HG03139 (cell line): ENCODE results near the gene MYMK.
"Not testable (repeated sequence)": the region's sequence is repeated elsewhere in the genome, so short reads cannot be mapped to it uniquely, and the experiment has no call there.

ENCODE experiments used
- ATAC-seq: cut with Tn5 transposase; IDR thresholded peaks from one replicate; pipeline ENCODE4 v1.9.1; 2021; ENCODE audit not compliant: unreplicated experiment

The MYMK gene, protein sequence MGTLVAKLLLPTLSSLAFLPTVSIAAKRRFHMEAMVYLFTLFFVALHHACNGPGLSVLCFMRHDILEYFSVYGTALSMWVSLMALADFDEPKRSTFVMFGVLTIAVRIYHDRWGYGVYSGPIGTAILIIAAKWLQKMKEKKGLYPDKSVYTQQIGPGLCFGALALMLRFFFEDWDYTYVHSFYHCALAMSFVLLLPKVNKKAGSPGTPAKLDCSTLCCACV

DNA sequence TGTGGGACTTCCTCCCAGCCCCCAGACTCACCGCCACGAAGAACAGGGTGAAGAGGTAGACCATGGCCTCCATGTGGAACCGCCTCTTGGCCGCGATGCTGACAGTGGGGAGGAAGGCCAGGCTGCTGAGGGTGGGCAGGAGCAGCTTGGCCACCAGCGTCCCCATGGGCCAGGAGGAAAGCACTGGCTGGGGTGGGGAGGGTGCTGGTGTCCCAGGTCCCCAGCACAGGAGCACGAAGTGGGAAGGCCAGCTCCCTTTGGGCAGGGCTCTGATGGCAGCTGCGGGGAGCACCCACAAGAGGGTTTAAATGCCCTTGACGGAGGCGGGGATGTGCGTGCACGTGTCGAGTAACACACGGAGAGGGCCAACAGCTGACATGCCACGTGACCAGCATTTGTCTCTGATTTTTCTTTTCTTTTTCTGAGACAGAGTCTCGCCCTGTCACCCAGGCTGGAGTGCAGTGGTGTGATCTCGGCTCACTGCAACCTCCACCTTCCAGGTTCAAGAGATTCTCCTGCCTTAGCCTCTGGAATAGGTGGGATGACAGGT is at the start of gene MYMK:
MYMK (minus strand) TSS at position 281 of the 550 bp plus-strand sequence; CDS start at position 166, 115 bp downstream.
- no peak for ATAC-seq

DNA sequence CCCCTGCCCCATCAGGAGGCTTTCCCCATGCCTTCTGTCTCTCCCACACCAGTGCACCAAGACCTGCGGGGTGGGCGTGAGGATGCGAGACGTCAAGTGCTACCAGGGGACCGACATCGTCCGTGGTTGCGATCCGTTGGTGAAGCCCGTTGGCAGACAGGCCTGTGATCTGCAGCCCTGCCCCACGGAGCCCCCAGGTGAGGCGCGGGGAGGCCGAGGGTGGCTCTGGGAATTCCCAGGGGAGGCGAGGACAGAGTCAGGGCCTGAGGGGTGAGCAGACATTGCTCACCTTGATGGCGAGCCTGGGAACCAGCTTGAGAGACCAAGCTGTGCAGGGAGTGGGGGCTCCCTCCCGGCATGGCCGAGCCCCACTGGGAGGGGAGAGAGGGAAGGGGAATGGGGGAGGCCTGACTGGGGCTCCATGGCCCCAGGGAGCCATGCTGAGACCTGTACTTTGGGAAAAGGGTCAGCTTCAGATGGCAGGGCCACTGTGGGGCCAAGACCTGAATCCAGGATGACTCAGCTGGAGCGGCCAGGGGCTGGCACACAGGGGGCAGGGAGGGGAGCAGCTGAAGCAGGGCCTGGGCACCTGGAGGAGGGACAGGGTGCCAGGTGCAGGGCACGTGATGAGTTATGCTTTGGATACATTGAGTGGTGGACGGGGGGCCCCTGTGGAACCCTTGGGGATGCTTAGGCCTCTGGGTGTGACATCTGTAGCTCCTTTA is 49.2 kb upstream of the MYMK start:
- ATAC-seq: no peak

DNA sequence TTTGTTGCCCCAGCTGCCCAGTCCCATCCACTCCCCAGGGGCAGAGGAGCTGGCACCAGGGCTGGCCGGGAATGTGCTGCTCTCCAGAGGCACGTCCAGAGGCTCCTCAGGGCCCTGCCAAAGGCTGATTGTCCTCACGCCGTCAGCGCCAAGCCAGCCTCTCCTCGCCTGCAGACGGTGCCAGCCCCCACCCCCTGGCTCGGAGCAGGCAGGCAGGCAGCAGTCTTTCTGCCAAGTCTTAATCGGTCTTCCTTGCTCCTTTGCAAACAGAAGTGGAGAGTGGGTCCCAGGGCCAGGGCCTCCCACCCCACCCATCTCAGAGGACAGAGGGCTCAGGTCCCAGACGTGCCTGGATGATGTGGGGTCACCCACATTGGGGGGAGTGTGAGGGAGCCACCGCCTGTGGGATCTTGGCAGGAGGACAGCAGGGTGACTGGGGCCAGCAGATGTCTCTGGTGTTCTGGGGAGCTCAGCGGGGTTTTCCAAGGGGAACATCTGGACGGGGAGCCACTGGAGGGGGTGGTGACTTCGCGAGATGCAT is 48.1 kb upstream of the MYMK start:
- no peak for ATAC-seq

DNA sequence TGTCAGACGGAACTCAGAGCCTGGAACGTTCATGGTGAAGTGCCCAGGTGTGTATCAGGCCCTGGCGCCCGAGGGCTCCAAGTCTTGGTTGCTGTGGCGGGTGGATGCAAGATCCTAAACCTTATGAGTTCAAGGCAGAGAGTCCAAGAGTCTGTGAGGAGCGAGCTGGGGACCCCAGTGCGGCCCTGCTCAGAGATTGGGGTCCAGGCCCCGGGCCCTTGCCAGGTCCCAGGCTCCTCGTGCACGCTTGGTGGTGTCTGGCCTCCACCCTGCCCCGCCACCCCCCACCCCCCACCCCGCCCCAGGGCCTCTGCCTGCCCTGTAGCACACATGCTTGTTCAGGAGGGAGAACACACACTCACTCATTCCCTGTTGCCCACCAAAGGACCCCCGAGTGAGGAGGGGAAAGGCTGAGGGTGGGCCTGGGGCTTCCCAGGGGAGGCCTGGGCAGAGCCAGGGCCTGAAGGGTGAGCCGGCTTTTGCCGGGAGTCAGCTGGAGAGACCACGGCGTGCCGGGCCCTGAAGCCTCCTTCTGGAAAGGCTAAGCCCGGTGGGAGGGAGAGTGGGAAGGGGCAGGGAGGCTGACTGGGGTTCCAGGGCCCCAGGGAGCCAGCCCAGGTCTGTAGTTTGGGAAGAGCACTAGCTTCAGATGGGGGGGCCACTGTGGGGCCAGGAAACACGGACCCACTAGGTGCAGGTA is 47.3 kb upstream of the MYMK start:
- no peak for ATAC-seq

DNA sequence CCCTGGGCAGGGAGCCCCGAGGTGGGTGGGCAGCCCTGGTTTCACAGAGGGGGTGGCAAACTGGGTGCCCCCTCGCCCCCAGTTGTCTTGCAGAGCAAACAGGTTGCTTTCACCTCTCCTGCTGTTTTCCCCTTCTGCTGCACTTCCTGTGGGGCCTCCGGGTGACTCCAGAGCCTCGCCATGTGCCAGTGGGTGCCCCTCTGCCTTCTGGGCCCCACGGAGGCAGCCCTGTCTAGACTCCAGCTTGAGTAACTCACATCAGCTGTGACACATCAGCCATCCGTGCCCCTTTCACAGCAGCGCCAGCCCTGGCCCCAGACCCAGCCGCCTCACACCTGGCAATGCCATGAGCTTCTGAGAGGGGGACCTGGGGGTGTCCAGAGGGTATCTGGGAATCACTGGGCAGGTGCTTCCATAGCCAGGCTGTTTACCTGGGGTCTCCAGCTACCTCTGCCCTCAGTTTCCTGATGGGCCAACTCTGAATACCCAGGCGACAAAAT is 46.7 kb upstream of the MYMK start:
- ATAC-seq: no peak

DNA sequence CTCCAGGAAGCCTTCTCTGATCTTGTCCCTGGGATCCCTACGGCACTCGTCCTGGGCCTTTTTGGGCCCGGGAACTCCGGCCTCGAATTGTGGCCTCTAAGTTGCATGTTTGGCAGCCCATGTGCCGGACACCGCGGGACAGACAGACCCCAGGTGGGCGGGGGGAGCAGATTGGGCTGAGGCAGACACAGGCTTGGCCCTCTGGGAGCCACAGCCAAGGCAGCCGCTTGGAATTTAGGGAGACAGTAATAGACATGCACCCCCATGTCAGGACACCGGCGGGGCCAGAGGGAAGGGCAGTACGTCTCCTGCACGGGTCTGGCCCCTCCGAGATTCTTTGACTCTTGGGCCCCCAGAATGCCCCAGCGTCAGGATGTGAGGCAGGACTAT is 45.9 kb upstream of the MYMK start:
- no peak for ATAC-seq

DNA sequence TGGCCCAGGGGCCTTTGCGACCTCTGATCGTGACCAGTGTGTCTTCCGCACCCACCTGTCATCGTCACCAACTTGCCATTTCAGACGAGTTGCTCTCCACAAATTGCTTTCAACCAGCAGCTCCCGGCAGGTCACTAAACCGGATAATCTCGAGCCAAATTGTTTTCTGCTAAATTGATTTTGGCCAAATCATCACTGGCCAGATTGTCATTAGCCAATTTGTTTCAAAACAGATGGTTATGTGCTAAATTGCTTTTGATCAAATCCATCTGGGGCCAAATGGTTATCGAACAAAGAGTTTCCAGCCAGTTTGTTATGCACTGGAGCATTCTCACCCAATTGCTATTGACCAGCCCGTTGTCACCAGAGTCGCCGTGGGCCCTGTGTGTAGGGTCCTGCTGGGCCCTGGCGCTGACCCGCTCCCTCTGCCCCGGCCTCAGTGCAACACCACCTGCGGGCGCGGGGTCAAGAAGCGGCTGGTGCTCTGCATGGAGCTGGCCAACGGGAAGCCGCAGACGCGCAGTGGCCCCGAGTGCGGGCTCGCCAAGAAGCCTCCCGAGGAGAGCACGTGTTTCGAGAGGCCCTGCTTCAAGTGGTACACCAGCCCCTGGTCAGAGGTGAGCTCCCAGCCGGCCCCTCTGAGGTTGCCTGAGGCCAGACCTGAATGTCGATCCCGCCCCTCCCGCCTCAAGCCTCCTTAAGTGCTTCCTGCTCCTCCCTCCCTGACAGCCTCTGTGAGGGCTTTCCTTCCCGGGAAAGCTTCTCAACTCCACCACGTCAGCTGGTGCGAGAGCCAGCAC is 45.3 kb upstream of the MYMK start:
- no peak for ATAC-seq

DNA sequence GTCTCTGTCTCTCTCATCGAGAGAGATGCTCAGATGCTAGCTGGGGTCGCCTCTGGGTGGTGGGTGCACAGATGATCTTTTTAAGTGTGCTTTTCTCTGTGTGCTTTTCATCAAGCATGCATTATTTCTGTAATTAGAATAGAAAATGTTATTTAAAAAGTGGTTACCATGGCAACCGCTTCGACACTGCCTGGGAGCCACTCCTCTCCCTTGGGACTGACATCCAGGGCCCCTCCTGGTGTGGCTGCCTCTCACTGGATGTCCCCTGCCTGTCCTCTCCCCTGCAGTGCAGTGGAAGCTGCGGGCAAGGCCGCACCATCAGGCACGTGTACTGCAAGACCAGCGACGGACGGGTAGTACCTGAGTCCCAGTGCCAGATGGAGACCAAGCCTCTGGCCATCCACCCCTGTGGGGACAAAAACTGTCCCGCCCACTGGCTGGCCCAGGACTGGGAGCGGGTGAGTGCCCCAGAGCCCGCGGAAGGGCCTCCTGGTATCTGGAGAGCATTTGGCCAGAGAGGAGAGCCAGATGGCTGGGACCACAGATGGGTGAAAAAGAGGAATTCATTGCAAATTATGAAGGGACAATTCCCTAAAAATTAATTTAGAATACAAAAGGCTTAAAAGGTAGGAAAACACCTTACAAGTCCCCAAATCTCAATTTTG is 44.5 kb upstream of the MYMK start:
- ATAC-seq: no peak

DNA sequence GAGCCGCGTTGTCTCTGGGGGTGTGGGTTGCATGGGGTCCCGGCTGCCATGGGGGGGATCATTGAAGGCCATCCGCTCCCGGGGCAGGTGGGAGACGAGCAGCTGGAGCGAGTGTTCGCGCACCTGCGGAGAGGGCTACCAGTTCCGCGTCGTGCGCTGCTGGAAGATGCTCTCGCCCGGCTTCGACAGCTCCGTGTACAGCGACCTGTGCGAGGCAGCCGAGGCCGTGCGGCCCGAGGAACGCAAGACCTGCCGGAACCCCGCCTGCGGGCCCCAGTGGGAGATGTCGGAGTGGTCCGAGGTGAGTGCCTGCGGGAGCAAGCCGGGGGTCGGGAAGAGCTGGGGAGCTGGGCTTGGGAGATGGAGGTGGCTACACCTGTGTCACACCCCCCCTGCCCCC is 43.4 kb upstream of the MYMK start:
- no peak for ATAC-seq

DNA sequence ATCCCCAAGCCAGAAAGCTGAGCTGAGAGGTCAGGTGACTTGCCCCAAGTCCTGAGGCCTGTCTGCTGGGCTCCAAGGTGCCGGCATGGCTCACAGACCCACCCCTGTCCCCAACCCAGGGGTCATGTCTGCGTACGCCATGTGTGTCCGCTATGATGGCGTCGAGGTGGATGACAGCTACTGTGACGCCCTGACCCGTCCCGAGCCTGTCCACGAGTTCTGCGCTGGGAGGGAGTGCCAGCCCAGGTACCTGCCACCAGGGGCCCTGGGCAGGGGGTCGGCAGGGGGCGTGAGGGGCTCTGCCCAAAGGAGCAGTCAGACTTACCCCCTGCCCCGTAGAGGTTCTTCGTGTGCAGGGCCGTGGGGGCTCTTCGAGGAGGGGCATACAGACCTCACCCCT is 42.1 kb upstream of the MYMK start:
- no peak for ATAC-seq

DNA sequence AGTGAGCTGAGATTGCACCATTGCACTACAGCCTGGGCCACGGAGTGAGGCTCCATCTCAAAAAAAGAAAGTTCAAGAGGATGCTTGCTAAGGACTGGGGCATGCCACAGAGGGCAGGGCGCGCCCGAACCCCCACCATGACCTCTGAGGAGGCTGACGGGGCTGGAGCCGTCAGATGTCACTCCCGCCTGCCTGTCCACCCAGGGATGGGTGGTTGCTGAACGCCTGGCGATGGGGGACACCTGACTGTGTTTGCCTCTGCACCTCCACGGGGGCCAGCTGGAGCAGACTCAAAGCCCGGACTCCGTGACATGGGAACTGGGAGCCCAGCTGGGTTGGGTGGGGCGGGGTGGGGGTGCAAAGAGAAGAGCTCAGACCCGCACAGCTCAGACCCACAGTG is 41.6 kb upstream of the MYMK start:
- no peak for ATAC-seq

DNA sequence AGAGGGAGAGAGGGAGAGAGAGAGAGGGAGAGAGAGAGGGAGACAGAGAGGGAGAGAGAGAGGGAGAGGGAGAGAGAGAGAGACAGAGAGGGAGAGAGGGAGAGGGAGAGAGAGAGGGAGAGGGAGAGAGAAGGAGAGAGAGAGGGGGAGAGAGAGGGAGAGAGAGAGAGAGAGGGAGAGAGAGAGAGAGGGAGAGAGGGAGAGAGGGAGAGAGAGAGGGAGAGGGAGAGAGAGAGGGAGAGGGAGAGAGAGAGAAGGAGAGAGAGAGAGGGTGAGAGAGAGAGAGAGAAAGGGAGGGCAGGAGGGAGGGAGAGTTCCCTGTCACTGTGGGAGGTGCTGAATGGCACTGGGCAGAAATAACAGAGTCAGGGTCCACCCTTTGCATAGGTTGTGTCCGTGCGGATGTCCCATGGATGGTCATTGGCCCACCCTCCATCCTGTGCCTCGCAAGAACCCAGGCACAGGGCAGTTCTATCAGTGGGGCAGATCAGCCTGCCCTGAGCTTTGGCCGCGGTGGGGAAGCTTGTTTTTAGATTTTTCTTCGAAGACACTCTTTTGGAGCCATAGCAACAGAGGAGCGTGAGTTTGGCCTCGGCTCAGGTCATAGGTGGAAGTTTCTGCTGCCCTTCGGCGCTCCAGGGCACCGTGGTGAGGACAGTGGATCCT is 39.8 kb upstream of the MYMK start:
- ATAC-seq: no peak

DNA sequence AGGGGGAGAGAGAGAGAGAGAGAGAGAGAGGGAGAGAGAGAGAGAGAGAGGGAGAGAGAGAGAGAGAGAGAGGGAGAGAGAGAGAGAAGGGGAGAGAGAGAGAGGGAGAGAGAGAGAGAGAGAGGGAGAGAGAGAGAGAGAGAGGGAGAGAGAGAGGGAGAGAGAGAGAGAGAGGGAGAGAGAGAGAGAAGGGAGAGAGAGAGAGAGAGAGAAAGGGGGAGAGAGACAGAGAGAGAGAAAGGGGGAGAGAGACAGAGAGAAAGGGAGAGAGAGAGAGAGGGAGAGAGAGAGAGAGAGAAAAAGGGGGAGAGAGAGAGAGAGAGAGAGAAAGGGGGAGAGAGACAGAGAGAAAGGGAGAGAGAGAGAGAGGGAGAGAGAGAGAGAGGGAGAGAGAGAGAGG is 39.1 kb upstream of the MYMK start:
- not testable (repeated sequence) for ATAC-seq

DNA sequence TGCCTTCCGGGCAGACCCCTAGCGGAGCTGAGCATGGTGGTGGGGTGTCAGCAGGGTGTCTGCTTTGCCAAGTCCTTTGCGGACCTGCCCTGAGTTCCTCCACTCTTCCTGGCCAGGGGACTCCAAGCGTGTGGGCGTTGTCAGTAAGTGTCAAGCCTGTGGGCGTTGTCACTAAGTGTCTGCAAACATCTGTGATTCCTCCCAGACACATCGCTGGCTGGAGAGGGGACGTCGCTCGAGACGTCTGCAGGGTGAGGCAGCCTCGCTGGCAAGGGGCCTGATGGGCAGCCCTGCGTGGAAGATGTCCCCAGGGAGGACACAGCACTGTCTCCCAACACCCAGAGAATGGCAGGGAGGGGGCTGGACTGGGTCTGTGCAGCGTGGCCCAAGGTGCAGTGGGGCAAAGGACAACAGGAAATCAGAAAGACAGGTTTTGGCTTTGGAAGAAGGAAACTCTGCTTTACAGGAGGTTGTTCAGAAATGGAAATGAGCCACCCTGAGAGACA is 38.6 kb upstream of the MYMK start:
- no peak for ATAC-seq

DNA sequence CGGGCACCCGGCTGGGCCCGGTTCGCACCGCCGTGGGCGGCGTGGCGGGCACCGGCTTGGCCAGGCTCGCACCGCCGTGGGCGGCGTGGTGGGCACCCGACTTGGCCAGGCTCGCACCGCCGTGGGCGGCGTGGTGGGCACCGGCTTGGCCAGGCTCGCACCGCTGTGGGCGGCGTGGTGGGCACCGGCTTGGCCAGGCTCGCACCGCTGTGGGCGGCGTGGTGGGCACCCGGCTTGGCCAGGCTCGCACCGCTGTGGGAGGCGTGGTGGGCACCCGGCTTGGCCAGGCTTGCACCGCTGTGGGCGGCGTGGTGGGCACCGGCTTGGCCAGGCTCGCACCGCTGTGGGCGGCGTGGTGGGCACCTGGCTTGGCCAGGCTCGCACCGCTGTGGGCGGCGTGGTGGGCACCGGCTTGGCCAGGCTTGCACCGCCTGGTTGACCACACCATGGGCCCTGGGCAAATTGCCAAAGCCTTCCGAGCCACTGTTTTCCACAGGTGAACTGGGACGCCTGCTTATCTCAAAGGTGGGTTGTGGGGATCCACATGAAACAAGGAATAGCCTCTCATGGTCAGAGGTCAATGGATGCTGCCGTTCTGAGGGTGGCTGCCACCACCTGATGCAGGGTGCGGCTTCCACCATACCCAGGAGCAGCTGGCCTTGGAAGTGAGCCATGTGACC is 38.0 kb upstream of the MYMK start:
- ATAC-seq: no peak

DNA sequence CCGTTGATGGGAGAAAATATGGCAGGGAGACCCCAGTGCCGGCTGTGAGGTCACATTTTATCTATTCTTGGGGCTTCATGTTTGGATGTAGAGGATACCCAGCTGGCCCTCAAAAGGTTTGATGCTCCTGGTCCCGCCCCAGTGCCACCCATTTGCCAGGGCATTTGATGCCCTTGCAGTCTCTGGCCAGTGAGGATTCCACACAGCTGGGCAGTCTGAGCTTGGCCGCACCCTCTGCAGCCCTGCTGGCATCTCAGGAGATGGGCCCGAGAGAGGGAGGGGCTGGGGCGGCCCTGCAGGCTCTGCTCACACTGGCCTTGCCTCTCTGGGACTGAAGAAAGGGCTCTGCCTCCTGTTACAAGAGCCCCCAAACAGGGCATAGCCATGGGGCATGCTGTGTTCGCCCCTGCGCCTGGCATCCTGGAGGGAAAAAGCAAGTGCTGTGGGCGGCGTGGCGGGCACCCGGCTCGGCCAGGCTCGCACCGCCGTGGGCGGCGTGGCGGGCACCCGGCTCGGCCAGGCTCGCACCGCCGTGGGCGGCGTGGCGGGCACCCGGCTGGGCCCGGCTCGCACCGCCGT is 37.3 kb upstream of the MYMK start:
- no peak for ATAC-seq

DNA sequence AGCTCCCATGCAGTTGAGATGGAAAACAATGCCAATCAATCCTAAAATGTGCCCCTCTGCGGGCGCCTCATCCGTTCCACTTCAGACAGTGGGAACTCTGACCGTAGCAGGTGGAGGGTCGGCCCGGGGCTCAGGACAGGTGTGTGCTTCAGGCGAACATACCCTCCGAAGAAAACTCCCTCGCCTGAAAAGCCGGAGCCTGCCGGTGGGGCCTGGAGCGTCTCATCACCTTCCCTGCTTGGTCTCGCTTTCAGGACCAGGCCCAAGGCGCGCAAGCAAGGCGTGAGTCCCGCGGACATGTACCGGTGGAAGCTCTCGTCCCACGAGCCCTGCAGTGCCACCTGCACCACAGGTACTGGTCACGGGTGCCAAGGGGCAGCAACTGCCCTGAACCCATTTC is 36.2 kb upstream of the MYMK start:
- no peak for ATAC-seq

DNA sequence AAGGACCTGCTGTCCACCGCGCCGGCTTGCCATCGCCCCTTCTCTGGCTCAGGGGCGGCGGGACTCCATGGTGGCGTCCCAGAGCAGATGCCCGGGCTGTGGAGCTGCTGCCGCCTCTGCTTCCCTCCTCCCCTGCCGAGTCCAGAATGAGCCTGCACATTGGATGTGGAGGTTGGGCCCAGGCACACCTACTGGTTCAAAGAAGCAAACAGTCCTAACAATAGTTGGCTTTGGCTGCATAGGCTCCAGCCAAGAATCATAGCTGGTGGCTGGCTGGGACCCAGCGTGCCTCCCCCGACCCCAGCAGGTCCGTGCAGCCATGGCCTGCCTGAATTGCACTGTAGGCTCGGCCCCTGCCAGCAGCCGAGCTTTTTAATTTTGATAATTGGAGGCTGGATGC is 35.6 kb upstream of the MYMK start:
- ATAC-seq: no peak
